ENCODE measurements around the gene SLC17A1. TPM values are rescaled to one million over a fixed set of nuclear protein-coding genes. Genes with fewer than 3 reads are reported as not detected.

SLC17A1 gene, protein sequence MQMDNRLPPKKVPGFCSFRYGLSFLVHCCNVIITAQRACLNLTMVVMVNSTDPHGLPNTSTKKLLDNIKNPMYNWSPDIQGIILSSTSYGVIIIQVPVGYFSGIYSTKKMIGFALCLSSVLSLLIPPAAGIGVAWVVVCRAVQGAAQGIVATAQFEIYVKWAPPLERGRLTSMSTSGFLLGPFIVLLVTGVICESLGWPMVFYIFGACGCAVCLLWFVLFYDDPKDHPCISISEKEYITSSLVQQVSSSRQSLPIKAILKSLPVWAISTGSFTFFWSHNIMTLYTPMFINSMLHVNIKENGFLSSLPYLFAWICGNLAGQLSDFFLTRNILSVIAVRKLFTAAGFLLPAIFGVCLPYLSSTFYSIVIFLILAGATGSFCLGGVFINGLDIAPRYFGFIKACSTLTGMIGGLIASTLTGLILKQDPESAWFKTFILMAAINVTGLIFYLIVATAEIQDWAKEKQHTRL
- total RNA-seq, result not detected

DNA sequence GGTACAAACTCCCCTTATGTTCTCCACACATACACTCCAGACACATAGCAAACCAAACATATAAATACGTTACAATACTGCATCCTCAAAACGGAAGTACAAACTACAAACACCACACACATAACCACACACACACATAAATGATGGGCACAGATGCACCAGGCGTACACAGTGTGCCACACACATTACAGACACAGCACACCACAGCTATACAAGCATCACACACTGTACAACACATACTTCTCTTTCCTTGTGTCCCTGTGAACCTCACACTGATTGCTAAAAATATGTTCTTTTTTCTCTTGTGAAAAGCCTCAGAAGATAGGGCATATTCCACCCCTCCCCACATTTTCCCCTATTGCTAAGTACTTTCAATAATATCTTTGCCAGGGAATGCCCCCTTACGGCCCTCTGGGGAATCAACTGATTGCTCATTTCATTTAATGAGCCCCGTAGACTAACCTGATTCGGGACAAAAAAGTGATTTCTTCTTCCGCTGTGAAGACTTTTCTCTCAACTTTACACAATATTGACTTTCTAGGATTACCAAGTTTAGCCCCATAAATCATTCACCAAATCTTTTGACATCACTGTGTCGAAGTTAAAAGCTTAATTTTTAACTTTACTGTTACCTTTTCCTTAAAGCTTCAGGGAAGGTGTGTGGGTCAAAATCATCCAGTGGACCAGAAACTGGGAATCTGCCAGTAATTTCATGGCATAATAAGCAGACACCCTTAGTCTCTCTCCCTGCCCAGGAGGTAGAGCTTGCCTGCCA is at the start of gene SLC17A1:
TSS of gene SLC17A1 (minus strand) at position 521 of the 775 bp plus-strand sequence. CDS start 1,495 bp downstream, outside the sequence.
- WGBS, 2 donors (ENCODE audit: low coverage in 1 of 2), result 38 to 53% methylated on average over 7 to 8 of the region's 8 CpGs
- intact Hi-C loops (cut with DNase I; ENCODE audit: low total_unique reads) (no loop called here), in situ Hi-C loops (cut with MboI; ENCODE audit: low pct_ligation_motif_present in 1 of 4, low pct_unique_long_range_greater_than_20kb in 1 of 4, low sequenced_read_pairs in 3 of 4) (no loop called here)
- H3K27ac ChIP-seq, result no peak within 1 kb of the TSS
- H3K9me3 ChIP-seq, result no peaks in the 10 kb centered on the region
- no peak for DNase-seq
- no peak for TF ChIP-seq EP300 (IDR thresholded peaks at IDR 0.05; ENCODE audit: low read depth)
- TF ChIP-seq POLR2AphosphoS5 (IDR thresholded peaks at IDR 0.05), result no peak
- no peak for TF ChIP-seq POLR2A (IDR thresholded peaks at IDR 0.05)
- TF ChIP-seq, protein P1, sequence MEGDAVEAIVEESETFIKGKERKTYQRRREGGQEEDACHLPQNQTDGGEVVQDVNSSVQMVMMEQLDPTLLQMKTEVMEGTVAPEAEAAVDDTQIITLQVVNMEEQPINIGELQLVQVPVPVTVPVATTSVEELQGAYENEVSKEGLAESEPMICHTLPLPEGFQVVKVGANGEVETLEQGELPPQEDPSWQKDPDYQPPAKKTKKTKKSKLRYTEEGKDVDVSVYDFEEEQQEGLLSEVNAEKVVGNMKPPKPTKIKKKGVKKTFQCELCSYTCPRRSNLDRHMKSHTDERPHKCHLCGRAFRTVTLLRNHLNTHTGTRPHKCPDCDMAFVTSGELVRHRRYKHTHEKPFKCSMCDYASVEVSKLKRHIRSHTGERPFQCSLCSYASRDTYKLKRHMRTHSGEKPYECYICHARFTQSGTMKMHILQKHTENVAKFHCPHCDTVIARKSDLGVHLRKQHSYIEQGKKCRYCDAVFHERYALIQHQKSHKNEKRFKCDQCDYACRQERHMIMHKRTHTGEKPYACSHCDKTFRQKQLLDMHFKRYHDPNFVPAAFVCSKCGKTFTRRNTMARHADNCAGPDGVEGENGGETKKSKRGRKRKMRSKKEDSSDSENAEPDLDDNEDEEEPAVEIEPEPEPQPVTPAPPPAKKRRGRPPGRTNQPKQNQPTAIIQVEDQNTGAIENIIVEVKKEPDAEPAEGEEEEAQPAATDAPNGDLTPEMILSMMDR (IDR thresholded peaks at IDR 0.05), result no peak
- no peak within 1 kb of the TSS for H3K4me3 ChIP-seq
- no peaks in the 10 kb centered on the region for H3K4me1 ChIP-seq
- no peaks in the 10 kb centered on the region for H3K36me3 ChIP-seq
- H3K27me3 ChIP-seq, result no peaks in the 10 kb centered on the region

DNA sequence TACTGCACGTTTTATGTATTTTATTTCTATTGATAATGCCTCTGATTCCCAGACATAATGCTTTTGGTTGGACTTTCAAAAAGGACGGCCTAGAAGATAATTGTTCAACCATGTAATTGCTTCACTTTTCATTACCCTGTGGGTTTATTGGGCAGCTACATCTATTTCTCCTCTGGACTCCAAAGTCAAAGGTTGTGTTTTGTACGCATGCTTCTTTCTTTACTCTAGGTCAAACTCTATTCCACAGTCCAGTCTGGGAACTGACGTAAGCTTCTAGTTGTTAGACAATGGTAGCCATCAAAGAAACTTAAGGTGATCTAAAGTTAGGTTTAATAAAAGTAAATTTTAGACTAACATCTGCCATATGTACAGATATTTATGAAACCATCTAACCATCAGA is 48.7 kb upstream of the SLC17A1 start:
- 82 to 87% methylated on average over 3 to 4 of the region's 4 CpGs for WGBS, 2 donors (ENCODE audit: low coverage in 1 of 2)
- Histone ChIP-seq H3K27me3 (no peaks in the 10 kb centered on the region), H3K36me3 (no peaks in the 10 kb centered on the region), H3K4me3 (no peak overlapping the region), H3K27ac (no peak overlapping the region), H3K4me1 (no peaks in the 10 kb centered on the region), H3K9me3 (no peaks in the 10 kb centered on the region)
- TF ChIP-seq POLR2AphosphoS5 (IDR thresholded peaks at IDR 0.05), result no peak
- TF ChIP-seq, protein P1 (IDR thresholded peaks at IDR 0.05), result no peak
- TF ChIP-seq POLR2A (IDR thresholded peaks at IDR 0.05), result no peak
- TF ChIP-seq EP300 (IDR thresholded peaks at IDR 0.05; ENCODE audit: low read depth), result no peak
- in situ Hi-C loops (cut with MboI; ENCODE audit: low pct_ligation_motif_present in 1 of 4, low pct_unique_long_range_greater_than_20kb in 1 of 4, low sequenced_read_pairs in 3 of 4) (no loop called here), intact Hi-C loops (cut with DNase I; ENCODE audit: low total_unique reads) (no loop called here)
- DNase-seq, result no peak

DNA sequence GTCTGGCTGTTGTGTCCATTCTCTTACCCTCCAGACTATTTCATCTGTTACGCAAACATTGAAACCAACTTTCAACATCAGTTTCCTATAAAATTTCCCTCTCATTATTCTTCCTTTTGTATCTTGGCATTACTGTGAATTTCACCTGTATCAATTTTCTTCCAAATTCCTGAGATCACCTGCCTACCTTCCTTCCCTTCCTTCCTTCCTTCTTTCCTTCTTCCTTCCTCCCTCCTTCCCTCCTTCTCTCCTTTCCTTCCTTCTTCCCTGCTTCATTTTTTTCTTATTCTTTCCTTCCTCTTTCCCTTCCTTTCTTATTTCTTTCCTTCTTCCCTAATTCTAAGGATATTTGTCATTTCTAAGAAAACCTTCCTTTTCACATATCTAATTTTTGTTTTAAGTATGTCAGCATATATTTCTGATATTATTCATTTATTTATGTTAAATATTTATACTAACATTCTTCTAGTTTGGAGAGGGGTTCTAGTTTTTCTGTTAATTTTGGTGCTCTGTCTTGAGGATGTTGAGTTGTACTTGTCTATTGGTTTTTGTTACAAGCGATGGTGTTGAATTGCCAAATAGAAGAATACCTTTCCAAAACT is 47.0 kb upstream of the SLC17A1 start:
- H3K4me3 ChIP-seq, result no peak overlapping the region
- no peaks in the 10 kb centered on the region for H3K36me3 ChIP-seq
- in situ Hi-C loops (cut with MboI; ENCODE audit: low pct_ligation_motif_present in 1 of 4, low pct_unique_long_range_greater_than_20kb in 1 of 4, low sequenced_read_pairs in 3 of 4) (no loop called here), intact Hi-C loops (cut with DNase I; ENCODE audit: low total_unique reads) (no loop called here)
- H3K9me3 ChIP-seq, result no peaks in the 10 kb centered on the region
- H3K27me3 ChIP-seq, result no peaks in the 10 kb centered on the region
- WGBS, 2 donors (ENCODE audit: low coverage in 1 of 2), result 95 to 97% methylated on average over 2 of the region's 2 CpGs
- DNase-seq, result no peak
- H3K4me1 ChIP-seq, result no peaks in the 10 kb centered on the region
- TF ChIP-seq POLR2A (IDR thresholded peaks at IDR 0.05) (no peak), POLR2AphosphoS5 (IDR thresholded peaks at IDR 0.05) (no peak), EP300 (IDR thresholded peaks at IDR 0.05; ENCODE audit: low read depth) (no peak)
- TF ChIP-seq, protein P1 (IDR thresholded peaks at IDR 0.05), result no peak
- H3K27ac ChIP-seq, result no peak overlapping the region
